ENCODE results near the gene RBM33. TPM values are rescaled to one million over a fixed set of nuclear protein-coding genes. Genes with fewer than 3 reads are reported as not detected.

RBM33 gene
- total and polyA plus RNA-seq, 2 of the 4 experiments (the other 2 are of a cell fraction) = 7.3 to 10.8 TPM

DNA sequence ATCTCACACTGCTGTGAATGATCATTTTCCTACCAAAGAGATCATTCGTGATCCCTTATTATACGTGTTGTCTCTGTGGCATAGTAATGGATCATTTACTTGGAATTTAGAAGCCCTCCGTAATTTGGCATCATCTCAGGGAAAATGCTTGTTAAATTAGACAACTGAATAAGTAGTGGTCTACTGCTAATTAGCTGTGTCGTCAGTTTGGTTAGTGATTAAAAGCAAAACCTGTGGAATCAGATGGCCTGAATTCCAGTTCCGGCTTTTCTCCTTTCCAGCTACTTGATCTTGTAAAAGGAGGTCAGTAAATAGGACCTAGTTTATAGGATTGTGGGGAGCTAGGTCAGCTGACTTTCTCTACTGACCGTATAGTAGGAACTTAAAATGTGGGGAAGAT is 65.6 kb downstream of the RBM33 start:
- Histone ChIP-seq H3K14ac (replicated peaks; ENCODE audit: low read depth, low read length) (no peak overlapping the region), H2AK9ac (replicated peaks; ENCODE audit: low read depth, low read length, poor library complexity) (no peak overlapping the region), H3K9me1 (ENCODE audit: insufficient read depth, low read length) (peaks cover 20% of the 10 kb centered on the region), H3K56ac (ENCODE audit: extremely low read depth, insufficient read depth, low read length) (no peak overlapping the region), H2BK20ac (ENCODE audit: low read depth, low read length) (no peak overlapping the region), H4K8ac (ENCODE audit: low read depth in 2 of 2, low read length in 2 of 2) (no peak overlapping the region), H3K23ac (ENCODE audit: low read depth, low read length) (no peak overlapping the region), H3K4me3 (ENCODE audit: insufficient read depth, low read depth, low read length) (no peak overlapping the region), H3K79me1 (ENCODE audit: low read depth in 1 of 2, low read length in 2 of 2) (peaks cover 52 to 61% of the 10 kb centered on the region in 2 experiments), H2BK120ac (ENCODE audit: low read depth, low read length) (no peak overlapping the region), H3K18ac (ENCODE audit: low read depth, low read length) (no peak overlapping the region), H3K4me2 (ENCODE audit: low read depth, low read length) (no peak overlapping the region), H3K9me3 (ENCODE audit: control insufficient read depth, insufficient read depth, low read length) (no peaks in the 10 kb centered on the region), H4K20me1 (ENCODE audit: insufficient read depth, low read length) (peaks cover 21% of the 10 kb centered on the region), H2AFZ (replicated peaks; ENCODE audit: low read length, poor library complexity) (no peak overlapping the region), H4K91ac (ENCODE audit: insufficient read depth, low read depth, low read length) (no peak overlapping the region), H3K27ac (ENCODE audit: insufficient read depth, low read length) (no peak overlapping the region), H2BK15ac (ENCODE audit: low read depth, low read length) (no peak overlapping the region), H3K27me3 (ENCODE audit: control insufficient read depth, insufficient read depth, low read length) (no peaks in the 10 kb centered on the region), H3K9ac (ENCODE audit: low read depth, low read length) (no peak overlapping the region), H3K4me1 (ENCODE audit: control insufficient read depth, insufficient read depth, low read length) (no peaks in the 10 kb centered on the region), H2BK5ac (ENCODE audit: low read depth, low read length, poor library complexity, severe bottlenecking) (no peak overlapping the region), H3K4ac (ENCODE audit: low read depth, low read length) (no peak overlapping the region), H4K5ac (ENCODE audit: low read depth, low read length) (no peak overlapping the region), H3K36me3 (ENCODE audit: control insufficient read depth, insufficient read depth, low read length) (peaks cover 47% of the 10 kb centered on the region), H2AK5ac (ENCODE audit: low read depth, low read length) (no peak overlapping the region)
- 100% methylated on average over 1 of the region's 6 CpGs; no CpG with 5 or more reads in 1 of the 2 experiments for WGBS, 2 experiments (ENCODE audit: extremely low coverage in 2 of 2, insufficient read length in 1 of 2)
- no peak for DNase-seq
- intact Hi-C loops (cut with micrococcal nuclease) = no loop called here
- ChIA-PET CTCF (no interaction called here), POLR2A (ENCODE audit: unreplicated experiment) (no interaction called here)
- ATAC-seq (ENCODE audit: low read depth) = no peak
- TF ChIP-seq MAZ (IDR thresholded peaks at IDR 0.05; ENCODE audit: borderline replicate concordance, low read depth, low read length) (no peak), NFE2L2 (IDR thresholded peaks at IDR 0.05; ENCODE audit: low read depth, low read length) (no peak), BHLHE40 (IDR thresholded peaks at IDR 0.05; ENCODE audit: low read depth, low read length) (no peak)
- TF ChIP-seq, protein P1, sequence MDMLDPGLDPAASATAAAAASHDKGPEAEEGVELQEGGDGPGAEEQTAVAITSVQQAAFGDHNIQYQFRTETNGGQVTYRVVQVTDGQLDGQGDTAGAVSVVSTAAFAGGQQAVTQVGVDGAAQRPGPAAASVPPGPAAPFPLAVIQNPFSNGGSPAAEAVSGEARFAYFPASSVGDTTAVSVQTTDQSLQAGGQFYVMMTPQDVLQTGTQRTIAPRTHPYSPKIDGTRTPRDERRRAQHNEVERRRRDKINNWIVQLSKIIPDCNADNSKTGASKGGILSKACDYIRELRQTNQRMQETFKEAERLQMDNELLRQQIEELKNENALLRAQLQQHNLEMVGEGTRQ (IDR thresholded peaks at IDR 0.05; ENCODE audit: low read depth, low read length) = no peak
- BruUV-seq (replicated peaks) = no TSS peak
- in situ Hi-C loops (cut with MboI; ENCODE audit: low sequenced_read_pairs) = no loop called here
- dilution Hi-C loops (cut with HindIII; ENCODE audit: low sequenced_read_pairs, unreplicated experiment) = no loop called here
